ENCODE measurements around the gene OR2A2. TPM values are rescaled to one million over a fixed set of nuclear protein-coding genes. Genes with fewer than 3 reads are reported as not detected.
A peak's percentile ranks its signal among the peaks of the same experiment; 100 is the strongest.

OR2A2 gene
- total RNA-seq, 1 donor from 2014 or later: not detected

DNA sequence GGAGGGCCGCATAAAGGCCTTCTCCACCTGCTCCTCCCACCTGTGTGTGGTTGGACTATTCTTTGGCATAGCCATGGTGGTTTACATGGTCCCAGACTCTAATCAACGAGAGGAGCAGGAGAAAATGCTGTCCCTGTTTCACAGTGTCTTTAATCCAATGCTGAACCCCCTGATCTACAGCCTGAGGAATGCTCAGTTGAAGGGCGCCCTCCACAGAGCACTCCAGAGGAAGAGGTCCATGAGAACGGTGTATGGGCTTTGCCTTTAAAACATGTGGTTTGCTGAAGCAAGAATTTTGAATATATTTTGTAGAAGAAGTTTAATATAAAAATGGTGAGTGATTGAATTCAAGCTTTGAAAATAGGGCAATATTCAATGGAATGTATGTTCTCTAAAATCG is 889 bp downstream of the OR2A2 start:
- H3K36me3 Mint-ChIP-seq: no peaks in the 10 kb centered on the region
- TF ChIP-seq, protein P1, sequence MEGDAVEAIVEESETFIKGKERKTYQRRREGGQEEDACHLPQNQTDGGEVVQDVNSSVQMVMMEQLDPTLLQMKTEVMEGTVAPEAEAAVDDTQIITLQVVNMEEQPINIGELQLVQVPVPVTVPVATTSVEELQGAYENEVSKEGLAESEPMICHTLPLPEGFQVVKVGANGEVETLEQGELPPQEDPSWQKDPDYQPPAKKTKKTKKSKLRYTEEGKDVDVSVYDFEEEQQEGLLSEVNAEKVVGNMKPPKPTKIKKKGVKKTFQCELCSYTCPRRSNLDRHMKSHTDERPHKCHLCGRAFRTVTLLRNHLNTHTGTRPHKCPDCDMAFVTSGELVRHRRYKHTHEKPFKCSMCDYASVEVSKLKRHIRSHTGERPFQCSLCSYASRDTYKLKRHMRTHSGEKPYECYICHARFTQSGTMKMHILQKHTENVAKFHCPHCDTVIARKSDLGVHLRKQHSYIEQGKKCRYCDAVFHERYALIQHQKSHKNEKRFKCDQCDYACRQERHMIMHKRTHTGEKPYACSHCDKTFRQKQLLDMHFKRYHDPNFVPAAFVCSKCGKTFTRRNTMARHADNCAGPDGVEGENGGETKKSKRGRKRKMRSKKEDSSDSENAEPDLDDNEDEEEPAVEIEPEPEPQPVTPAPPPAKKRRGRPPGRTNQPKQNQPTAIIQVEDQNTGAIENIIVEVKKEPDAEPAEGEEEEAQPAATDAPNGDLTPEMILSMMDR (IDR thresholded peaks at IDR 0.05): peak; percentile 27
- TF ChIP-seq EZH2 (IDR thresholded peaks at IDR 0.05): no peak
- no peaks in the 10 kb centered on the region for H3F3A ChIP-seq (ENCODE audit: low read depth)
- H3K9ac ChIP-seq: no peak overlapping the region
- H3K4me1 Mint-ChIP-seq: no peaks in the 10 kb centered on the region
- no peak overlapping the region for H3K27ac ChIP-seq
- H3K9me3 Mint-ChIP-seq: no peaks in the 10 kb centered on the region
- no peaks in the 10 kb centered on the region for H3K9me3 ChIP-seq (ENCODE audit: low read depth)
- H3K4me3 ChIP-seq: no peak overlapping the region
- no peak overlapping the region for H2AFZ ChIP-seq (replicated peaks)
- H3K27me3 Mint-ChIP-seq (ENCODE audit: insufficient read depth, low read depth): peaks cover 2% of the 10 kb centered on the region
- H3K79me2 ChIP-seq (ENCODE audit: low read depth): no peaks in the 10 kb centered on the region
- H3K36me3 ChIP-seq: no peaks in the 10 kb centered on the region
- DNase-seq (ENCODE audit: low spot score): peak; percentile 10
- no peak overlapping the region for H3K4me2 ChIP-seq
- H3K27ac Mint-ChIP-seq: no peak overlapping the region
- H3K4me1 ChIP-seq: no peaks in the 10 kb centered on the region
- no peaks in the 10 kb centered on the region for H4K20me1 ChIP-seq (ENCODE audit: low read depth)
- H3K4me3 Mint-ChIP-seq: no peak overlapping the region
- no peaks in the 10 kb centered on the region for H3K27me3 ChIP-seq

DNA sequence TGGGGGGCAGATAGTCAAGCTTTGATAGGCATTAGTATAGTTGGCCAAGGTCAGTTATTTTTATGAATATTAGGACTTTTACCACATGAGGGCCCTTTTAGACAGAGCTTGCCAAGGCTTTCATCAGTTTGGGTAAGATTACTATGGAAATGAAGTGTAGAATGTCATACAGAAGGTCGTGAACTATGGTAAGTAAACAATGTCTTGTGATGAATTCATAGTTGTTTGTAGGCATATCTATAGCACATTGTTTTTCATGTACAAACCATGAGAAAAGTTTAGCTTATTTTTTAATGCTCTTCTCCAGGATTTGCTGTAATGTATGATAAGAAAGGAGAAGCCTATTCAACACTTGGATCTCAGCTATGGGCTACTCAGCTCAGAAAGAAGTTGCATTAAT is 4.3 kb downstream of the OR2A2 start:
- H4K20me1 ChIP-seq (ENCODE audit: low read depth): no peaks in the 10 kb centered on the region
- H3K27ac ChIP-seq: no peak overlapping the region
- no peaks in the 10 kb centered on the region for H3K9me3 Mint-ChIP-seq
- no peaks in the 10 kb centered on the region for H3K27me3 Mint-ChIP-seq (ENCODE audit: insufficient read depth, low read depth)
- no peaks in the 10 kb centered on the region for H3K4me1 Mint-ChIP-seq
- H3K4me3 Mint-ChIP-seq: no peak overlapping the region
- TF ChIP-seq EZH2phosphoT487 (IDR thresholded peaks at IDR 0.05) (no peak), EZH2 (IDR thresholded peaks at IDR 0.05) (no peak)
- TF ChIP-seq, protein P1 (IDR thresholded peaks at IDR 0.05): no peak
- H3K27me3 ChIP-seq: no peaks in the 10 kb centered on the region
- no peaks in the 10 kb centered on the region for H3K36me3 ChIP-seq
- no peaks in the 10 kb centered on the region for H3F3A ChIP-seq (ENCODE audit: low read depth)
- no peak overlapping the region for H2AFZ ChIP-seq (replicated peaks)
- no peak overlapping the region for H3K4me2 ChIP-seq
- H3K9me3 ChIP-seq (ENCODE audit: low read depth): no peaks in the 10 kb centered on the region
- H3K4me1 ChIP-seq: no peaks in the 10 kb centered on the region
- H3K79me2 ChIP-seq (ENCODE audit: low read depth): no peaks in the 10 kb centered on the region
- H3K27ac Mint-ChIP-seq: no peak overlapping the region
- H3K9ac ChIP-seq: no peak overlapping the region
- DNase-seq (ENCODE audit: low spot score): no peak
- H3K4me3 ChIP-seq: no peak overlapping the region
- no peaks in the 10 kb centered on the region for H3K36me3 Mint-ChIP-seq

DNA sequence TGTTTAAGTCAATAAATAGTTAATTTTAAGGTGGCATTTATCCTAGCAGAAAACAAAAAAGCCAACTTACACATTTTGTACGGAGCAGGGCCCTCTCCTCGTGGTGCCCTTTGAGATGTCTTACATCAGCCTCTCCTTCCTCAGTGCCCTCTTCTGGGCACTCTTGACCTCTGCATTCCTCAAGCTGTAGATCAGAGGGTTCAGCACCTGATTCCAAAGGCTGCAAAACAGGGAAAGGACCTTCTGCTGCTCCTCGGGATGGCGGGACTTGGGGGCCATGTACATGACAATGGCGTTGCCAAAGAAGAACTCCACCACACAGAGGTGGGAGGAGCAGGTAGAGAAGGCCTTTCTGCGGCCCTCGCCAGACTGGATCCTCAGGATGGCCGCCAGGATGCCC is 9.0 kb downstream of the OR2A2 start:
- no peak overlapping the region for H3K4me2 ChIP-seq
- no peak overlapping the region for H3K27ac ChIP-seq
- Mint-ChIP-seq H3K4me1 (no peaks in the 10 kb centered on the region), H3K4me3 (no peak overlapping the region), H3K36me3 (no peaks in the 10 kb centered on the region), H3K9me3 (no peaks in the 10 kb centered on the region), H3K27me3 (ENCODE audit: insufficient read depth, low read depth) (no peaks in the 10 kb centered on the region), H3K27ac (no peak overlapping the region)
- no peaks in the 10 kb centered on the region for H3K27me3 ChIP-seq
- no peaks in the 10 kb centered on the region for H3K36me3 ChIP-seq
- DNase-seq (ENCODE audit: low spot score): no peak
- no peak for TF ChIP-seq EZH2phosphoT487 (IDR thresholded peaks at IDR 0.05)
- no peak for TF ChIP-seq EZH2 (IDR thresholded peaks at IDR 0.05)
- TF ChIP-seq, protein P1 (IDR thresholded peaks at IDR 0.05): no peak
- no peak overlapping the region for H2AFZ ChIP-seq (replicated peaks)
- no peaks in the 10 kb centered on the region for H4K20me1 ChIP-seq (ENCODE audit: low read depth)
- H3F3A ChIP-seq (ENCODE audit: low read depth): no peaks in the 10 kb centered on the region
- no peak overlapping the region for H3K9ac ChIP-seq
- no peaks in the 10 kb centered on the region for H3K9me3 ChIP-seq (ENCODE audit: low read depth)
- H3K4me1 ChIP-seq: no peaks in the 10 kb centered on the region
- no peaks in the 10 kb centered on the region for H3K79me2 ChIP-seq (ENCODE audit: low read depth)
- no peak overlapping the region for H3K4me3 ChIP-seq

DNA sequence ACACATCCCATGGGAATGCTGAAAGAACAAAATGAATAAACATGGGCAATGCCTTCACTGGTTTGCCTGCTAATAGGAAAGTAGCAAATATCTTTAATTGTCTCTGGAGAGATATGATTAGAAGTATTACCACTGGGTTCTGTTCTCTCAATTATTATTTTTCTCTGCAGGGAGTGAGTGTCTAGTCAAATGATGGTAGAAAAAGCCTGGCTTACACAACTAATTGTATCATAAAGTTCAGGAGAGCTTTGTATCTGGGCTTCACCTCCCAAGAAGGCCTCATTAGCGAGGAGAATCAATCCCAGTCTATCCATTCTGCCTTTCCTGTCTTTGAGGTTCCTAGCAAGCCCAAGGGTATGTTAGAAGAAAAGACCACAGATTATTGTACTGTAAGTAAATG is 13.5 kb downstream of the OR2A2 start, which contains the start of gene OR2A14:
Gene OR2A14, plus strand, starts transcription at position 301 of the 400 bp plus-strand sequence. CDS start 5,937 bp downstream, outside the sequence.
- no peak within 1 kb of the TSS for H3K4me2 ChIP-seq
- Mint-ChIP-seq H3K27me3 (ENCODE audit: insufficient read depth, low read depth) (no peaks in the 10 kb centered on the region), H3K4me3 (no peak within 1 kb of the TSS), H3K4me1 (no peaks in the 10 kb centered on the region), H3K36me3 (no peaks in the 10 kb centered on the region), H3K9me3 (no peaks in the 10 kb centered on the region), H3K27ac (no peak within 1 kb of the TSS)
- TF ChIP-seq EZH2 (IDR thresholded peaks at IDR 0.05) (no peak), EZH2phosphoT487 (IDR thresholded peaks at IDR 0.05) (no peak)
- TF ChIP-seq, protein P1 (IDR thresholded peaks at IDR 0.05): no peak
- no peaks in the 10 kb centered on the region for H3K27me3 ChIP-seq
- no peaks in the 10 kb centered on the region for H3K9me3 ChIP-seq (ENCODE audit: low read depth)
- no peak for DNase-seq (ENCODE audit: low spot score)
- H4K20me1 ChIP-seq (ENCODE audit: low read depth): no peaks in the 10 kb centered on the region
- H3F3A ChIP-seq (ENCODE audit: low read depth): no peaks in the 10 kb centered on the region
- no peak within 1 kb of the TSS for H3K27ac ChIP-seq
- H2AFZ ChIP-seq (replicated peaks): no peak within 1 kb of the TSS
- no peak within 1 kb of the TSS for H3K9ac ChIP-seq
- no peaks in the 10 kb centered on the region for H3K36me3 ChIP-seq
- no peak within 1 kb of the TSS for H3K4me3 ChIP-seq
- no peaks in the 10 kb centered on the region for H3K4me1 ChIP-seq
- H3K79me2 ChIP-seq (ENCODE audit: low read depth): no peaks in the 10 kb centered on the region
